Breast epithelium (tissue), 4 donors: ENCODE results near the gene PPP1R11. TPM values are rescaled to one million over a fixed set of nuclear protein-coding genes. Genes with fewer than 3 reads are reported as not detected.

Experiments used
- DNase-seq, 2 donors: peaks; one replicate each; pipeline ENCODE4 v3.0.0-alpha.2; 2019; ENCODE audit warnings: low spot score in 2 of 2
- H3K27ac ChIP-seq, 2 donors: fragments of 200-600 bp; sonication (generic) in 1 of 2; one replicate each; pipeline ENCODE4 v1.5.1; 2016 to 2019; ENCODE audit warnings: mild to moderate bottlenecking in 1 of 2
- H3K27me3 ChIP-seq, 2 donors: fragments of 200-600 bp; sonication (generic) in 1 of 2; one replicate each; pipeline versions ENCODE4 v1.5.1 to v1.6.0; 2017 to 2019; ENCODE audit warnings: control low read depth in 1 of 2, mild to moderate bottlenecking in 1 of 2
- H3K36me3 ChIP-seq: fragments of 200-600 bp; one replicate; pipeline ENCODE4 v1.5.1; 2019
- H3K4me1 ChIP-seq, 2 donors: fragments of 200-600 bp; sonication (generic); one replicate each; pipeline ENCODE4 v1.5.1; 2016 to 2019; ENCODE audit warnings: control low read depth in 1 of 2
- H3K4me3 ChIP-seq, 3 donors: fragments of 200-600 bp; sonication (generic); 1 replicate in 2 of 3; 2 replicates in 1 of 3; pipeline ENCODE4 v1.5.1; 2016 to 2019; ENCODE audit warnings: mild to moderate bottlenecking in 3 of 3, moderate library complexity in 2 of 3
- H3K9me3 ChIP-seq, 2 donors: fragments of 200-600 bp; sonication (generic) in 1 of 2; one replicate each; pipeline ENCODE4 v1.5.1; 2016 to 2019; ENCODE audit warnings: control low read depth in 1 of 2
- CTCF ChIP-seq, 3 donors: fragments of 450-650 bp; IDR thresholded peaks; one replicate each; pipeline ENCODE4 v1.5.1; 2016 to 2017; ENCODE audit warnings: antibody characterized with exemption in 3 of 3, mild to moderate bottlenecking in 3 of 3, moderate library complexity in 3 of 3
- POLR2A ChIP-seq: fragments of 450-650 bp; IDR thresholded peaks from one replicate; pipeline ENCODE4 v1.6.1; 2016; ENCODE audit warnings: antibody characterized with exemption, mild to moderate bottlenecking, moderate library complexity
- POLR2AphosphoS5 ChIP-seq, 3 donors: sonication (generic); formaldehyde crosslinking; IDR thresholded peaks; one replicate each; pipeline ENCODE4 v1.6.1; 2017; ENCODE audit warnings: antibody characterized with exemption in 3 of 3
- intact Hi-C: fragments of 100-400 bp; cut with DNase I; formaldehyde crosslinking; loops from one replicate; pipeline ENCODE4 v1.15.1; 2023; ENCODE audit warnings: low total_unique reads
- total RNA-seq, 3 donors: library from RNA; depleted of rRNA; stranded (reverse); fragments of >200 nt; gene quantifications; one replicate each; pipeline ENCODE4 v1.1.0, GENCODE V29; 2016

The PPP1R11 gene
- total RNA-seq, 3 donors from 2014 or later: 28.2 to 43.5 (median 35.8) TPM

GRCh38 chr6:30093951-30094661, 27.1 kb downstream of the PPP1R11 start:
- Histone ChIP-seq H3K4me1 (no peaks in the 10 kb centered on the region), H3K27ac (no peak overlapping the region), H3K4me3 (no peak overlapping the region), H3K27me3 (no peaks in the 10 kb centered on the region), H3K9me3 (no peaks in the 10 kb centered on the region), H3K36me3 (no peaks in the 10 kb centered on the region)
- TF ChIP-seq CTCF (IDR thresholded peaks at IDR 0.05) (no peak), POLR2AphosphoS5 (IDR thresholded peaks at IDR 0.05) (no peak), POLR2A (no peak)
- intact Hi-C loops: no loop called here
- DNase-seq: no peak

- DNase-seq: no peak
- H3K9me3 ChIP-seq: no peaks in the 10 kb centered on the region
- intact Hi-C loops: no loop called here
- no peak overlapping the region for H3K4me3 ChIP-seq
- no peaks in the 10 kb centered on the region for H3K36me3 ChIP-seq
- H3K27me3 ChIP-seq: peaks cover 0 to 9% of the 10 kb centered on the region in 2 donors
- H3K4me1 ChIP-seq: peaks cover 4 to 10% of the 10 kb centered on the region in 2 donors
- peak overlapping the region in 1 of 2 donors; percentile 43 for H3K27ac ChIP-seq
- no peak for TF ChIP-seq POLR2A
- no peak for TF ChIP-seq POLR2AphosphoS5 (IDR thresholded peaks at IDR 0.05)
- TF ChIP-seq CTCF (IDR thresholded peaks at IDR 0.05): no peak
These were observed 29.8 kb downstream of the PPP1R11 start for GRCh38 chr6:30096829-30097228.

GRCh38 chr6:30097902-30098768, 31.1 kb downstream of the PPP1R11 start:
- TF ChIP-seq POLR2AphosphoS5 (IDR thresholded peaks at IDR 0.05): no peak
- no peak overlapping the region for H3K4me3 ChIP-seq
- peaks cover 0 to 9% of the 10 kb centered on the region in 2 donors for H3K27me3 ChIP-seq

GRCh38 chr6:30100154-30100553, 33.2 kb downstream of the PPP1R11 start:
- no peak for TF ChIP-seq POLR2AphosphoS5 (IDR thresholded peaks at IDR 0.05)
- no peak for TF ChIP-seq CTCF (IDR thresholded peaks at IDR 0.05)
- TF ChIP-seq POLR2A: no peak
- H3K4me1 ChIP-seq: peaks cover 4 to 19% of the 10 kb centered on the region in 2 donors
- H3K27ac ChIP-seq: peak overlapping the region; percentile 88 to 93
- intact Hi-C loops: no loop called here
- peak overlapping the region in 2 of 3 donors; percentile 51 to 68 for H3K4me3 ChIP-seq
- no peaks in the 10 kb centered on the region for H3K36me3 ChIP-seq
- H3K27me3 ChIP-seq: peaks cover 0 to 9% of the 10 kb centered on the region in 2 donors
- no peak for DNase-seq
- H3K9me3 ChIP-seq: no peaks in the 10 kb centered on the region

More at GRCh38 chr6:30097902-30098768, 31.1 kb downstream of the PPP1R11 start:
- Histone ChIP-seq H3K36me3 (no peaks in the 10 kb centered on the region), H3K27ac (no peak overlapping the region), H3K4me1 (peaks cover 4 to 19% of the 10 kb centered on the region in 2 donors), H3K9me3 (no peaks in the 10 kb centered on the region)
- DNase-seq: no peak
- intact Hi-C loops: no loop called here

DNA sequence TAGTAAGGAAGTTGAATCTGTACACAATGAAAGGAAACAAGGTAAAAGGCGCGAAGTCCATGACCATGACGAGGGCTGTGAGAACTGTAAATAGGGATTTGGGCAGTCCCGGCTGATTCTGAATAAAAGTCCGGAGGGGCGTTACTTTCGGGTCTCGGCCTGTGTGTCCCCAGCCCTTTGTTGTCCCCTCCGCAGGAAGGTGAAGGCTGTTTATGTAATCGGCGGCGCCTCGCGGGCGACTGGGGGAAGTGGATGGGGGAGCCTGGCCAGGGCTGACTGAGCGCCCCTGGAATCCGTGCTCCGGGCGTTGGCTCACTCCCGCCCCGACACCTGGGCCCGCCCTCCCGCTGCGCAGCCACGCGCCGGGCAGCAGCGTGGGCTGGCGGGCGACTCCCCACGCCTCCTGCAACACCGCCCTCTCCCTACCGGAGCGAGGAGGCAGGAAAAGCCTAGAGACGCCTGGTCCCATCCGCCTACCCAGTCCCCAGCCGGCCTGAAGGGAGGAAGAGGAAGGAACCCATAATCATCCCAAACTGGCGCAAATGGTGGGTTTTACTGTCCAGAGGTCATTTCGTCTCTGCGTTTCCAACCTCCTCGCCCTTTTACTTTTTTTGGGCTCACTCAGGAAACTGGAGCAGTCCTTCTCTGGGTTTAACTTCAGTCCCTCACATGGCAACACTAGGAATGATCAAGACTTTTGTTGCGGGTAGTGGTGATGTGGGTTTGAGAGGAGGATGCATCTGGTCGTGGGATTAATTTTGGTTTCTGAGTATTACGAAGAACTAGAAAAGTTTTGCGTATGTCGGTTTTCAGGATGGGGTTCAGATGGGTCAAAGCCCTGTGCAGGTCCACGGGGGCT, 33.8 kb downstream of the PPP1R11 start:
- intact Hi-C loops: no loop called here
- H3K27me3 ChIP-seq: peaks cover 0 to 9% of the 10 kb centered on the region in 2 donors
- H3K36me3 ChIP-seq: no peaks in the 10 kb centered on the region
- H3K4me1 ChIP-seq: peaks cover 4 to 19% of the 10 kb centered on the region in 2 donors
- no peaks in the 10 kb centered on the region for H3K9me3 ChIP-seq
- H3K4me3 ChIP-seq: peak overlapping the region; percentile 18 to 68 (median 51)
- no peak for TF ChIP-seq CTCF (IDR thresholded peaks at IDR 0.05)
- peak in 1 of 3 donors; percentile 54 for TF ChIP-seq POLR2AphosphoS5 (IDR thresholded peaks at IDR 0.05)
- H3K27ac ChIP-seq: peak overlapping the region; percentile 88 to 93
- DNase-seq: peak; percentile 73 to 78
